GM18502 (cell line): ENCODE data around the gene SULT1C4.
"Not testable (repeated sequence)": the region's sequence is repeated elsewhere in the genome, so short reads cannot be mapped to it uniquely, and the experiment has no call there.

Experiments used
- ATAC-seq: cut with Tn5 transposase; IDR thresholded peaks from one replicate; pipeline ENCODE4 v1.9.1; 2021; ENCODE audit warnings: mild to moderate bottlenecking; ENCODE audit not compliant: unreplicated experiment, poor library complexity

Gene SULT1C4

DNA sequence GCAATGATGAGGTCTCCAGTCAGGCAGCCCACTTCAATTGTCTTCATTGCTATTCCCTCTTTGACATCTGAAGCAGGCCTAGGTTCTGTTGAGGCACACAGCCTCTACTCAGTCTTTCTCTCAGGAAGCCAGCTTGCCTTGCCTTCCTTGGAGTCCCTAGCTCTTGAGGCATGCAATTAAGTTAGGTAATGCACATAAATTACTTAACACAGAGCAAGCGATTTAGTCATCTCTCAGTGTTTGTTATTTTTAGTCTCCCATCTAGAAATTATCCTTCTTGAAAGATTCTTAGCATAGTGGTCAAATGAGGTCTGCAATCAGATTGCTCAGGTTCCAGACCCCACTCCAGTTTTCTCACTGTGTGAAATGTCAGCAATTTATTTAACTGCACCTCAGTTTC is 32.0 kb downstream of the SULT1C4 start:
- no peak for ATAC-seq

DNA sequence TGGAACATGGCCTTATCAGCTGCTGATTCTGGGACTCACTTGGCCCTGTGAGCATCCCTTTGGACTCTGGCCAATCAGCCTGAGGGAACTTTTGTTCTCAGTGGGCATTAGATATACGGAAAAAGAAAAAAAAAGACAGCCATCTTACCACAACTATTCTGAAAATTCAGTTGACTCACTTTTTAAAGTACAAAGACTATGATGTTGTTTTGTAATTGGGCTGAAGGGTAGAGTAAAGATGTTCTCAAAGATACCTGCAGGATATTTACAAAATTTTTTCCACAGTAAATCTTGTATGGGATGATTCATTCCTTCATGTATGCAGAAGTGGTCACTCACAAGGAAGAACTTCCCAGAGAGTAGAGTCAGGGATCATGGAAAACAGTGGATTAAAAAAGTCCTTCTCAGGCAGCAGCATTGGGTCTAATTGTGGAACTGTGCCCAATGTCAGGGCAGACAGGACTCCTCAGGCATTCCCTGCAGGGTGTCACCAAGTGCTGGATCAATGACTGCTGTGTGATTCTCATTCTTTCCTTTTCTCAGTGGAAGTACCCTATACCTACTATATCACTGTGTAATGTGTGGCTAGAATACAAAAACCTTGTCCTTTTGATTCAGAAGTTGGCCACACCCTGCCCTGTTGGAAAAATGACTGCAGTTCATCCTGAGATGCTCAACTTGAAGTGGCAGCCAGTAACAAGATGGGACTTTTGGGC is 35.4 kb downstream of the SULT1C4 start:
- no peak for ATAC-seq

DNA sequence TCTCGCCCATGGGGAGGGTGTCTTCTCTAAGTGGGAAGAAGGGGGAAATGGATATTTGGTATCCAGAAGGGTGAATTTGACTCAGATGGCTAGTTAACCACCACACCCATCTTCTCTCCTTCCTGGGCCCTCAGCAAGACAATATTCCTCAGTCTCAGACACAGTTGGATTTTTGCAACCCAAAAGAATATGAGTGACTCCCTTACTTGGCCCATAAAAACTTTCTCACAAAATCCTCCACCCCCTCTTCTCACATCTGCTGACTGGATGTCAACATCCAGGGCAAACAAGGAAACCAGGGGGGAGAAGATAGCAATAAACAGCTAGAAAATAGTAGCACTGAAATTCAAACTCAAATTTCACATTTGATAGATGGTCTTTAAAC is 35.9 kb downstream of the SULT1C4 start:
- no peak for ATAC-seq

DNA sequence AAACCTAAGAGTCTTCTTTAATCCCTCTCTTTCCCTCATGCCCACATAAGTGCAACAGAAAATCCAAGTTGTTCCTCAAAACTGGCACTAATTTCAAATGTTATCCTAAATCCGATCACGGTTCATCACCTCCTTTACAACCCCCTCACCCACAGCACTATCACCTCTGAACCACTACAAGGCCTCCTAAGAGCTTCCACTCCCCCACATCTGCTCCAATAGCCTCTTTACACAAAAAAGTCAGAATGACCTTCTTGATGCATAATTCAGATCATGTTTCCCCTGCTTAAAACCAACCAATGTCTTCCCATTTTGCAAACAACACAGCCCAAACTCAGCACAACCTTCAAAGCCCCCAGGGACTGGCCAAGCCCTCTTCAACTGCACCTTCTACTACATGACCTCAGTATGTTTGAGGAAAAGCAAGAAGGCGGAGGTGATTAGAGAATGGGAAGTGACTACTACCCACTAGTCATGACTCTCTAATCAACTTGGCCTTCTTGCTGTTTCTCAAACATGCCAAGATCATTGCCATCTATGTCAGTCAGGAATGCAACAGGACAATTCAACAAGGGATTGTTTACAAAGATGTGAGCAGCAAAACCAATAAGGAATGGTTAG is 36.6 kb downstream of the SULT1C4 start:
- no peak for ATAC-seq

DNA sequence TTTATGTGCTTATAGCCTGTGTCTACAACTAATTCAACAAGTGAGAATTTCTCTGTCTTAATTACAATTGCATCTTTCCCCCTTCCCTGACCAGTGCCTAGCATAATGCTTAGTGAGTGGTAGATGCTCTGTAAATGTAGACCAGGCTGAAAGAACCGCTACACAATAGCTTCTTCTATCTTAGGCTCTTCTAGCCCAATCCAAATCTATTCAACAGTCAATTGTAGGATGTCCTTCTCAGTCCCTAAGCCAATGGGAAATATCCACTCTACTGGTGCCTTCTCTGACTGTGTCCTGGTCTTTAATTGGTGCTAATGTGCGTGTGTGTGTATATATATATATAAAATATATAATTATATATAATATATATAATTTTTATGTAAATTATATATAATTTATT is 37.2 kb downstream of the SULT1C4 start:
- no peak for ATAC-seq

DNA sequence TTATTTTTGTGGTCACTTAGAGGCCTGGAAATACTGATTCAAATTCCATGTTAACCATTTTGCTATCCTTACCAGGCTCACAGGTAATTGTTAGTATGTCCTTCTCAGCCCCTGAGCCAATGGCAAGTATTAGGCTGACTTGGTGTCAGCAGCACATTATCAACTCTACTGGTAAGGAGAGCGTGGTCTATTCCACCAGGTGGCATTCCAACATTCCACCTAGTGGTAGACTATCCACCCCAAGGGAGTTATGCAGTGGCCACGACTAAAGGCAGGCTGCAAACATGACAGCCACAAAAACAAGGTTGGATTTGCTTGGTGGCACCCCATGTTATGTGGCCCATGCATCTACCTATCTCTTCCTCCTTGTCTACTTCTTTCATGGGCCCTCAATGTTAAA is 39.5 kb downstream of the SULT1C4 start:
- no peak for ATAC-seq

DNA sequence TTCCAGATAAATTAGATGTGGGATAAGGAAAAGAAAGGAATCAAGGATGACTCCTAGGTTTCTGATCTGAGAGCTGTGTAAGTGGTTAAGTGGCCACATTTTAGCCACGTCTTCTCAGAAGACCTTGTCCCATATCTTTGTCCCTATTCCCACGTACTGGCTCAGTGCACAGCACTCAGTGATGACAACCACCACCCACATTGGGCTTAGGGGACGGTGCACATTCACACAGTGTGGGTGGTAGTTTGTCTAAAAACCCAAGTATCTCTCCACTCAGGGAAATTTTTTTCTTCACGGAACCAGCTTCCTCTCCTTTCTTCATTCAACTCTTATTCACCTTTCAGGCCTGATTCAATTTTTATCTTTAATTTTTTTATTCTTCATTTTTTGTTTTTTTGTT is 40.7 kb downstream of the SULT1C4 start:
- no peak for ATAC-seq

DNA sequence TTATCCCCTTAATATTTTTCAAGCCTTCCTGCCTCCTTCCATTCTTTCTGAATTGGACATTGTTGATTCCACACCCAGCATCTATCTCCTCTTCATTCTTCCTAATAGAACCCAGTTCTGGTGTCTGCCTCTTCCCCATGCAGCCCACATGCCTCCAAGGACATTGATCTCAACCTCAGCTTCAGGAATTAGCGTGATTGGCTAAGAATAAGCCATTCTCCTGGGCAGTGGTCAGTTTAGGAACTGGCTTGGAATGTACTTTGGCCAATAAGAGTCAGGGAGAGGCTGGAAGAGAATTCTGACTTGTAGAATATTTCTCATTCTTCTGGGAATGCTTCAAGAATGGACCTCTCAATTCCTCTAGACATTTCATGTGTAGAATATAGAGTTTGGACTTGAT is 45.3 kb downstream of the SULT1C4 start:
- no peak for ATAC-seq

DNA sequence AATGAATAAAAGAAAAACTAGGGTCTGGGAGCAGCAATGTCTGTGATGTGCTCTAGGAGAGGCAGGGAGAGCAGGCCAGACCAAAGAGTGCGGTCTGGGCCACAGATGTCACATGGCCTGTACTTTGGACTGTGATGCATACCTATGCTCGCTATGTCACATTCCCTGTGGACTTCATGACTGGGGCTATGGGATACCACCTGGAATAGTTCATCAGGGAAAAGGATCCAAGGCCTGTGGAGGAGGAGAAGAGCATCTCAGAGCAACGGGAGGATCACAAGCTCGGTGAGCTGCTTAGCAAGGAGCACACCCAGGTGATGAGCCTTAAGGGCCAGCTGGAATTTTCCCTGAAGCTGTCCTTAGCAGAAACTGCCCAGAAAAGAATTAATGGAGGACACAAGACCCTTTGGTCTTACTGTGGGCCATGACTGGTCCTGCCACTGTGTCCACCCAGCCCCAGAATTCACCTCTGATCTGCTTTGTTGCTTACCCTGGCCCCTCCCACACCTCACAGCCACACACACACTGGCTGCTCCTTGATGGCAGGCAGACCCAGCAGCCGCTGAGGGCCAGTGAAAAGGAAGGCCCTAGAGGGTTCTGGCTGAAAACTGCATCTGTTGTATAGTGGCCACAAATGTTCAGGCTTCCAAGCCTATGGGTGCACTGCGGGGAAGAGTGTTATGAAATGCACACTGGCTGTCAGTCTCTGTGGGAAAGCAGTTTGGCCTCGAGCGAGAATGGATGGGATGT is 45.9 kb downstream of the SULT1C4 start:
- ATAC-seq: no peak

DNA sequence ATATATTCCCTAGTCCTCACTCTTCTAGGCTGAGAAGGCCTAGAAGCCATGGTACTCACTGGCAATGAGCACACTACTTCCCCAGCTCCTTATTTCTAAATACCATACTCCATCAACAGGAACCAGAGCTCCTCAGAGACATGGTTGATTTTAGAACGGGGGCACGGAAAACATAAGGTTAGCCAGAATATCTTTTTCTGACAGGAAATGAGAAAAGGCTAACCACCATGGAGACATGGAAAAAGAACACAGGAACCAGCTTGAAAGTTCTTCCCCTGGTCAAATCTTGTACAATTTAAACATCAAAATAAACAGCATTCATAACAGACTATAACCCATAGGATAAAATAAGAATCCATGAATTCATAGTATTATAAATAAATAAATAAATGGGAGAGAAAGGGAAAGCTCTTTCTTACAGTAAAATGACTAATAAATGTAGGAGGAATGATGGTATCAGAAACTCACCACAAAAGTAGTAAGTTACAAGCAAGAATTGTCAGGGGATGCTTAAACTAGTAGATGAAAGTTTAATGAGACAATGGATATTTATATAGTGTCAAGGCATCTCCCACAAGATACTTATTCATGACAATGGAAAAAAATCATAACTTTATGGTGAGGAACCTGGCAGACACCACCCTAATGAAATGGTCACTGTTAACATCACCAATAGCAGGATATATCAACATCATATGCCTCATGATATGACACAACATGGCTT is 50.7 kb downstream of the SULT1C4 start:
- no peak for ATAC-seq

DNA sequence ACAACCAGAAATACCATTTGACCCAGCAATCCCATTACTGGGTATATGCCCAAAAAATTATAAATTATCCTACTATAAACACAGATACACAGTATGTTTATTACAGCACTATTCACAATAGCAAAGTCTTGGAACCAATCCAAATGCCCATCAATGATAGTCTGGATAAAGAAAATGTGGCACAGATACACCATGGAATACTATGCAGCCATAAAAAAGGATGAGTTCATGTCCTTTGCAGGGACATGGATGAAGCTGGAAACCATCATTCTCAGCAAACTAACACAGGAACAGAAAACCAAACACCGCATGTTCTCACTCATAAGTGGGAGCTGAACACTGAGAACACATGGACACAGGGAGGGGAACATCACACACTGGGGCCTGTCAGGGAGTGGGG is 57.8 kb downstream of the SULT1C4 start:
- ATAC-seq: not testable (repeated sequence)

DNA sequence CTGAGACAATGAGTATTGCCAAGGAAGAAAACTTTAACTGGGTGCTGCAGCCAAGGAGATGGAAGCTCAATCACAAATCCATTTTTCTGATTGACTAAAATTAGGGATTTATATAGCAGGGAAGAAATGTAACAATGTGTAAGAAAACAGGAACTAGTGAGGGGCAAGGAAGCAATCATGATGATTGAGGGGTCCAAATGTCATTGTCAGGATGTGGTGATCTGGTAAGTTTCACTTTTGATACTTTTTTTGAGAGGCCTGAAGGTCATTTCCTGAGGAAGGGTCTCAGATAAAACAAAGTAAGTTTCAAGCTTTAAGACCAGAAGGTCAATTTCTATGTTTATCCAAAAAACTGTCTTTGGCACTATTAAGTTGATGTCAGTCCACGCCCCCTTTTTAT is 59.2 kb downstream of the SULT1C4 start:
- ATAC-seq: no peak
